LNCAP (cell line): Measurements from ENCODE around the gene SLFN5.

Experiments
- TF ChIP-seq, protein P1 (sequence below): fragments of 450-650 bp; IDR thresholded peaks from 2 replicates; pipeline ENCODE4 v1.5.1; 2017; ENCODE audit warnings: mild to moderate bottlenecking

Gene SLFN5

GRCh38 chr17:35217107-35217506 lies 25.8 kb upstream of the SLFN5 start:
- TF ChIP-seq, protein P1, sequence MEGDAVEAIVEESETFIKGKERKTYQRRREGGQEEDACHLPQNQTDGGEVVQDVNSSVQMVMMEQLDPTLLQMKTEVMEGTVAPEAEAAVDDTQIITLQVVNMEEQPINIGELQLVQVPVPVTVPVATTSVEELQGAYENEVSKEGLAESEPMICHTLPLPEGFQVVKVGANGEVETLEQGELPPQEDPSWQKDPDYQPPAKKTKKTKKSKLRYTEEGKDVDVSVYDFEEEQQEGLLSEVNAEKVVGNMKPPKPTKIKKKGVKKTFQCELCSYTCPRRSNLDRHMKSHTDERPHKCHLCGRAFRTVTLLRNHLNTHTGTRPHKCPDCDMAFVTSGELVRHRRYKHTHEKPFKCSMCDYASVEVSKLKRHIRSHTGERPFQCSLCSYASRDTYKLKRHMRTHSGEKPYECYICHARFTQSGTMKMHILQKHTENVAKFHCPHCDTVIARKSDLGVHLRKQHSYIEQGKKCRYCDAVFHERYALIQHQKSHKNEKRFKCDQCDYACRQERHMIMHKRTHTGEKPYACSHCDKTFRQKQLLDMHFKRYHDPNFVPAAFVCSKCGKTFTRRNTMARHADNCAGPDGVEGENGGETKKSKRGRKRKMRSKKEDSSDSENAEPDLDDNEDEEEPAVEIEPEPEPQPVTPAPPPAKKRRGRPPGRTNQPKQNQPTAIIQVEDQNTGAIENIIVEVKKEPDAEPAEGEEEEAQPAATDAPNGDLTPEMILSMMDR, result no peak

DNA sequence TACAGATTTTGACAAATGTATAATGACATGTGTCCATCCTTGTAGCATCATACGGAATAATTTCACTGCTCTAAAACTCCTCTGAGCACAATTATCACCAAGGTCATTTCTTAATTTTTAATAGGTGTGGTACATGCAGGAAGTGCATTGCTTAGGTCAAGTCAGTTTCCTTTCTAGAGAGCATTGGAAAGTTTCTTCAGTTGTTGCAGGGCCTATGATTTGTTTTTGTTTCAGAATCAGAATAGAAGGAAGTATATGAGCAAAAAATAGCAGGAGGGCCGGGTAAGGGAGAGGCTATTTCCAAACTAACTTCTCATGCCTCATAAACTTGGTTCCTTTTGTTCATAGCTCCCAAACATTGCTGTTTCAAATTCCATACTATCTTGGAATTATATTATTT lies 24.0 kb upstream of the SLFN5 start:
- TF ChIP-seq, protein P1, result no peak

DNA sequence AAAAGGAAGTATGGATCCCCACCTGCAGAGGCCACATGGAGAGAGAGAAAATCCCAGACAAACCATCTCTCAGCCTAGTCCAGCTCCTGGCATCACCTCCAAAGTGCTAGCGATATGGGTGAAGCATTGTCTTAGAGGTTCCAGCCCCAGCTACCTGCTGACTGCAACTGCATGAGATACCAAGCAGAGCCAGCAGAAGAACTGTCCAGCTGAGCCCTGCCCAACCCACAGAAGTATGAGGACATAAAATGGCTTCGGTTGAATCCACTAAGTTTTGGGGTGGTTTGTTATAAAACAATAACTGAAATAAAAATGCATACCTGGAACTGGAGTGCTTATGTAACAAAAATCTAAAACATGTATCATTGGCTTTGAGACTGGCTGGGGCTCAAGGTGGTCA lies 20.4 kb upstream of the SLFN5 start:
- TF ChIP-seq, protein P1, result no peak

DNA sequence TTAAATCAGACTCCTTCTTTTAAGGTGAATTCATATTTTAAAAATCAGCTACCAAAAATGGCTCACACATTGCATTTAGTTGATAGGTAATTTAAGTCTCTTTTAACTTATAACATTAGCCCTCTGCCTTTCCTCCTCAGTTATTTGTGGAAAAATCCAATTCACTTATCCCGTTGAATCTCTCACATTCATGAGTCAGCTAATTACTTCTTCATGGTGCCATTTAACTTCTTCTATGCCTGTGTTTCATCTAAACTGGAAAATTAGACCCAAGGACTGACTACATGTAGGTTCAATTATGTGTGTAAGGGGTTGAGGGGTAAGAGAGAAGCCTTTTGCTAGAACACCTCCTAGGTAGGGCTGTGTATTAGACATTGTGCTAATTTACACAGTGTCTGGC lies 18.4 kb upstream of the SLFN5 start:
- TF ChIP-seq, protein P1, result no peak

GRCh38 chr17:35227546-35227945 lies 15.3 kb upstream of the SLFN5 start:
- TF ChIP-seq, protein P1, result no peak

DNA sequence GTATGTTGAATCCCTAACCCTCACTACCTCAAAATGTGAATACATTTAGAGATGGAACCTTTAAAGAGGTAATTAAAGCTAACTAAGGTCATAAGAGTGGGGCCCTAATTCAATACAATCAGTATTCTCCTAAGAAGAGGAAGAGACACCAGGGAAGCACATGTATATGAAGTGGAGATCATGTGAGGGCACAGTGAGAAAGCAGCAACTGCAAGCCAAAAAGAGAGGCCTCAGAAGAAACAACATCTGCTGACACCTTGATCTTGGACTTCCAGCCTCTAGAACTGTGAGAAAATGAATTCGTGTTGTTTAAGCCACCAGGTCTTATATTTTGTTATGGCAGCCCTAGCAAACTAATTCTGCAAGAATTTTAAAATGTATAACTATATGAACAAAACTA lies 13.2 kb upstream of the SLFN5 start:
- TF ChIP-seq, protein P1, result no peak

DNA sequence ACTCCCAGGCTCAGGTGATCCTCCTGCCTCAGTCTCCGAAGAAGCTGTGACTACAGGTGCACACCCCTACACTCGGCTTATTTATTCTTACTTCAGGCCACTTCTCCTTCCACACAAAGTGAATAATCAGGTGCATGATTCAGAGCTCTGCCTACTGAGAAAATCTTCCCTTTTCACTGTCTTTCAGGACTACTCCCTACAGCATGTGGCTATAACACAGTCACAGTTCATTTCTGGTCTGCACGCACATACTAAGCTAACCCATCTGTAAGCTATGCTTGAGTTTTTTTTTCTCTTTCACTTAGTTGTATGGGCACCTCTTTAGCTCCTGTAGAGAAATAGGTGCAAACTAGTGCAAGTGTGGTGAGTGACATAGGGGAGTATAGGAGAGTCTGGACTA lies 7.6 kb upstream of the SLFN5 start:
- TF ChIP-seq, protein P1, result no peak

DNA sequence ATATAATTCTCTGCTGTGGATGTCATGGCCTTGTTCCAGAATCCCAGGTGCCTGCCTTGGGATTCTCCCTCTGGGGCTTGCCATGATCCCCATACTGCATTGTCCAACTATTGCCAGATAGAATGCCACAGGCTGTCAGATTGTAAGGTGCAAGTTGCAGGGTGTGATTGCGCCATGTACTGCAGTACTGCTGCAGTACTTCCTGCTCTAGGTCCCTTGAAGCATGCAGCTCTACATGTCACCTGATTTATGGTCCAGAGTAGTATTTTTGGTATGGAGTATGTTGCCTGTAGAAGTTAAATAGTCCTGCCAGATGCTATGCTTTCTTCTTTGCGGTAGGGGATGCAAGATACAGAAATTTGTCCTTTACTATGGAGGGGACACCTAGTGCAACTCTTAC lies 7.0 kb upstream of the SLFN5 start:
- TF ChIP-seq, protein P1, result no peak
